HG03108 (cell line): ENCODE measurements around the gene LCLAT1.

Experiments
- ATAC-seq: cut with Tn5 transposase; IDR thresholded peaks from one replicate; pipeline ENCODE4 v1.9.1; 2021; ENCODE audit warnings: moderate library complexity; ENCODE audit not compliant: unreplicated experiment

Gene LCLAT1

DNA sequence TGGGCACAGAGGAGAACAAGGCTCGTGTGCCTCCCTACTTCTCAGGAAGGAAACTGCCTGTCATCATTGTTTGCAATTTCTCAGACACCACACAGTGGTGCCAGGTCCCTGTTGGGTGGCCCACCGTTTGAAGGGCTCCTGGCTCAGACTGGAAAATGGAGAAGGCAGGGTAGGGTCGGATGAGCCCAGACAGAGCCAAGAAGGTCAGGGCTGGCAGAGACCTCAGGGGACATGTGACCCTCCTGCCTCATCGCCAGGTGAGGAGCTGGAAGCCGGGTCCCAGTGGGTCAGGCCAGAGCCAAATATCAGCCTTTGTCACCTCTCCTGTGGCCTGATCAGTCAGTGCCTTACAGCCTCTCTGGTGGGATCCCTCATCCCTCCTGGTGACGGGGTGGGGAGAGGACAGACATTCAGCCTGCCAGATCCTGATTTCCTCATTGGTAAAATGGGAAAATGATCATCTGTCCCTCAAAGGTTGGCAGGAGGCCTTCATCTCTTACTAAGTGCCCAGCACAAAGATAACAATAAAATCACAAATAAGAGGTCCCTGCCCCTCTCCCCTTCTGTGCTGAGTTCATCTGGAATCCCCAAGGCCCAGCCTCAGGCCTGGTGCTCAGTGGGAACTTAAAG, 242.6 kb downstream of the LCLAT1 start:
- no peak for ATAC-seq

DNA sequence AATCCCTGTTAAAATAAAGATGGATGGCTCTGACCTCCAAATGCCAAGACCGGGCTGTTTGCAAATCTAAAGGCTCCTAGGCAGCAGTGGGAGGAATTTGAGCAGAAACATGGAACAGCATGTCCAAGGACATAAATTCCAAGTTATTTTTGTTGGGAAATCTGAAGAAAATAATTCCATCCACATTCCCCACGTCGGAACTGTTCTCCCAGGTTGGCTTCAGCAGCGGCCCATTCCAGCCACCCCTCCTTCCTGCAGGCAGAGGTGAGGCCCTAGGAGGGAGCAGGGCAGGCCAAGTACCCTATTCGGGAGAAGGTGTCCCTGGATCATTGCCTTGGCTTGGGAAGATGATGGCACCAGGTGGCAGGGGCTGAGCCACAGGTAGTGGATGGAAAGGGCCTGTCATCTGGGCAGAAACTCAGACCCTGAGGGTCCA, 243.1 kb downstream of the LCLAT1 start:
- no peak for ATAC-seq

DNA sequence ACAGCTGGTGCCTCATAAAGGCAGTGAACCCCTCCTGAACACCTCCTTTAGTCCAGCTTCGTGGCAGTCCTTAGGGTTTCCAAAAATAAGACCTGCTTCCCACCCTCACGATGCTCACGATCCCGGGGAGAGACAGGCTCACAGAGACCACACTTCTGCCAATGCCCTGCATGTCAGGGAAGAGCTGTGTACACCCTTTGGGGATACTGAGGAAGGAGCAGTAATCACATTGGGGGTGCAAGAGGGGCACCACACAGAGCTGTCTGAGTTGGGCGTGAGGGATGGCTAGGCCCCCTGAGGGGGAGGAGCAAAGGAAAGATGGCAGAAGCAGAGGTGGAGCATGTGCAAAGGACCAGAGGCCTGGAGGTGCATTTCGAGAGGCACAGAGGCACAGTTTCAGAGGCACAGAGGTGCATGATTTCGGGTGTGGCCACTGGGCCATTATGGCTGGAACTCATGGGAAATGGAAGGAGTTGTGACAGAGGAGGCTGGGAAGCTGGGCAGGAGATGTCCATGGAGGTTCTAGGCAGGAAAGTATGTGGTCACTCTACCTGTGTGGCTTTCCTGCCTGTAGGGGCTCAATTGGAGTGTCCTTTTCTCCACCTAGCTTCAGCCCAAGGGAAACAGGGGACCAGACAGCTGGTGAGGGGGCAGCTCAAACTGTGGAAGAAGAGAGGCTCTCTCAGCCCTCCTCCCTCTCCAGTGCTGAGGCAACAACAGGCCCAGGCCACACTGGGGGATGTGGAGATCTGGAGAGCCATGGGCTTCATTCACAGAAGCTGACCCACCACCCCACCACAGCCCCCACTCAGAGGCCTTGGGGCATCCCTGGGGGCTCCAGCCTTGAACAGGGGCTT, 244.3 kb downstream of the LCLAT1 start:
- ATAC-seq = no peak

DNA sequence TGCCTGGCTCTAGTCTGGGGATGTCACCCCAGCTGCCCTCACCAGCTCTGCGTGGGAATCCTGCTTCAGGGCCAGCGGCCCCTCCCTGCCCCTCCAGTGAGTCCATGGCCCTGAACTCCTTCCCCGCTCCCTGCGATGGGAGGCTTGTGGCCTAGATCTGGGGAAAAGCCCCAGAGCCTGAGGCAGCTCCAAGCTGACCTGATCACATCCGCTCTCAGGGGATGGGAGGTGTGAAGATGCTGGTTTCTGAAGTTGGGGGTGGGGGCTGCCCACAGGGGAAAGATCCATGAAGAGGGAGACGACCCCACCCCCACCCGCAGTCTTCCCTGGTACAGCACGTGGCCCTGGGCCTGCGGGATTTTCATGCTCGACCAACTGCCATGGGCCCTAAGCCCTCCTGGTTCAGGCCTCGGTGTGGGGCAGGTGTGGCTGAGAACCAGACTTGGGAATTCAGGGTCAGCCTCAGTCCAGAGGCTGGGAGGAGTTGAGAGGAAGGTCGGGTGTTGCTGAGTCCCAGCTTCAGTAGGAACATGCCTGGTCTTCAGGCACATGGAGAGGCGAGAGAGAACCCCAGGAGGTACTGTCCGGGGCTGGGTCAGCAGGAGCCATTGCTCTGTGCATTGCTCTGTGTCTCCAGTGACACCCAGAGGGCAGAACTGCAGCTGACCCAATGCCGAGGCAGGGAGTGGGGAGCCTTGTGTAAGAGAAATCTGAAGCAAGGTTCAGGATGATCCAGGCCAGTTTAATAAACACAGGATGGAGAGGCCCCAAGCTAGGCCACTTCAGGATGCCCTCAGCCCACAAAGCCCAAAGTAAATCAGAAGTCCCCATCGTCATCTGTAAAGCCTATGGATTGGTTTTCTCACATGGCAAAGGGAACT, 245.1 kb downstream of the LCLAT1 start:
- ATAC-seq = no peak

DNA sequence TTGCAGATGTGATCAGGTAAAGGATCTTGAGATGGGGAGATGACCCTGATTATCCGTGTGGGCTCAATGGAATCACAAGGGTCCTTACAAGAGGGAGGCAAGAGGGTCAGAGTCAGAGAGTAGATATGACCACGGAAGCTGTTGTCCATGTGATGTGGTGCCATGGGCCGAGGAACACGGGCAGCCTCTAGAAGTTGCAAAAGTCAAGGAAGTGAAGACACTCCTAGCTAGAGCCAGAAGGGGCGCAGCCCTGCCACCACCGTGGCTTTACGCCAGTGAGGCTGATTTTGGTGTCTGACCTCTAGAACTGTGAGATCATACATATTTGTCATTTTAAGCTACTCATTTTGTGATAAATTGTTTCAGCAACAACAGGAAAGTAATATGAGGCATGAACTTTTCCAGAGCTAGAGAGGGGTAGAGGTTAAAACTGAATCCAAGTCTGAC, 245.8 kb downstream of the LCLAT1 start:
- no peak for ATAC-seq
